H9 (cell line): ENCODE results near the gene ZNF878. TPM values are rescaled to one million over a fixed set of nuclear protein-coding genes. Genes with fewer than 3 reads are reported as not detected.
A peak's percentile ranks its signal among the peaks of the same experiment; 100 is the strongest.

Source experiments
- DNase-seq: peaks from one replicate; pipeline ENCODE4 v3.0.0-alpha.2; 2017
- H2AFZ ChIP-seq: one replicate; pipeline ENCODE4 v1.6.1; 2013; ENCODE audit warnings: mild to moderate bottlenecking, low read length, control low read depth, moderate library complexity
- H2AK5ac ChIP-seq: 2 replicates; pipeline ENCODE4 v1.6.1; 2013; ENCODE audit warnings: low read length, control low read depth, mixed read lengths; ENCODE audit not compliant: insufficient read length
- H2BK120ac ChIP-seq: one replicate; pipeline ENCODE4 v1.6.1; 2013; ENCODE audit warnings: low read depth, mild to moderate bottlenecking, low read length, control low read depth, inconsistent platforms; ENCODE audit not compliant: poor library complexity, severe bottlenecking
- H2BK12ac ChIP-seq: 2 replicates; pipeline ENCODE4 v1.6.1; 2013; ENCODE audit warnings: low read length, control low read depth, mixed read lengths, low read depth; ENCODE audit not compliant: insufficient read length
- H2BK15ac ChIP-seq: 2 replicates; pipeline ENCODE4 v1.6.1; 2013; ENCODE audit warnings: low read depth, low read length, control low read depth
- H2BK20ac ChIP-seq: one replicate; pipeline ENCODE4 v1.6.1; 2013; ENCODE audit warnings: low read depth, mild to moderate bottlenecking, low read length, control low read depth, inconsistent platforms; ENCODE audit not compliant: poor library complexity, severe bottlenecking
- H2BK5ac ChIP-seq: 2 replicates; pipeline ENCODE4 v1.6.1; 2013; ENCODE audit warnings: low read length, control low read depth, mixed read lengths; ENCODE audit not compliant: insufficient read length
- H3K14ac ChIP-seq: 2 replicates; pipeline ENCODE4 v1.6.1; 2013; ENCODE audit warnings: low read length, control low read depth; ENCODE audit not compliant: insufficient read depth
- H3K18ac ChIP-seq: 2 replicates; pipeline ENCODE4 v1.6.1; 2013; ENCODE audit warnings: low read depth, mild to moderate bottlenecking, mixed read lengths, low read length, control low read depth; ENCODE audit not compliant: insufficient read length
- H3K23ac ChIP-seq: 2 replicates; pipeline ENCODE4 v1.6.1; 2013; ENCODE audit warnings: low read length, control low read depth, mixed read lengths, low read depth; ENCODE audit not compliant: insufficient read length
- H3K23me2 ChIP-seq: 2 replicates; pipeline ENCODE4 v1.6.1; 2013; ENCODE audit warnings: low read depth, mild to moderate bottlenecking, mixed read lengths, low read length, control low read depth; ENCODE audit not compliant: insufficient read length, poor library complexity, severe bottlenecking
- H3K27ac ChIP-seq: 2 replicates; pipeline ENCODE4 v1.5.1; 2013; ENCODE audit warnings: low read length, control low read depth, mixed read lengths, low read depth; ENCODE audit not compliant: insufficient read length
- H3K27me3 ChIP-seq: 2 replicates; pipeline ENCODE4 v1.6.1; 2013; ENCODE audit warnings: low read length, control low read depth, inconsistent platforms; ENCODE audit not compliant: insufficient read depth
- H3K4ac ChIP-seq: 2 replicates; pipeline ENCODE4 v1.6.1; 2013; ENCODE audit warnings: low read depth, mild to moderate bottlenecking, control low read depth, inconsistent platforms, low read length, moderate library complexity
- H3K4me1 ChIP-seq: 2 replicates; pipeline ENCODE4 v1.6.1; 2013; ENCODE audit warnings: low read length, control low read depth, inconsistent platforms; ENCODE audit not compliant: insufficient read depth
- H3K4me2 ChIP-seq: 2 replicates; pipeline ENCODE4 v1.6.1; 2013; ENCODE audit warnings: low read length, control low read depth, mixed read lengths; ENCODE audit not compliant: insufficient read length, insufficient read depth
- H3K56ac ChIP-seq: 2 replicates; pipeline ENCODE4 v1.6.1; 2013; ENCODE audit warnings: low read depth, mild to moderate bottlenecking, mixed read lengths, low read length, control low read depth; ENCODE audit not compliant: insufficient read length
- H3K79me1 ChIP-seq: 2 replicates; pipeline ENCODE4 v1.6.1; 2013; ENCODE audit warnings: low read depth, mild to moderate bottlenecking, moderate library complexity, low read length, control low read depth, inconsistent platforms; ENCODE audit not compliant: insufficient read depth, poor library complexity, severe bottlenecking
- H3K79me2 ChIP-seq: 2 replicates; pipeline ENCODE4 v1.6.1; 2013; ENCODE audit warnings: low read length, control low read depth, inconsistent platforms; ENCODE audit not compliant: insufficient read depth
- H3K9ac ChIP-seq: 2 replicates; pipeline ENCODE4 v1.6.1; 2013; ENCODE audit warnings: low read length, control low read depth, mixed read lengths; ENCODE audit not compliant: insufficient read length; ENCODE audit errors: extremely low read depth
- H3K9me3 ChIP-seq: one replicate; pipeline ENCODE4 v1.6.1; 2013; ENCODE audit warnings: low read depth, low read length, inconsistent platforms; ENCODE audit not compliant: control insufficient read depth
- H3T11ph ChIP-seq: one replicate; pipeline ENCODE4 v1.6.1; 2013; ENCODE audit warnings: mild to moderate bottlenecking, low read length, control low read depth, inconsistent platforms
- H4K20me1 ChIP-seq: one replicate; pipeline ENCODE4 v1.6.1; 2013; ENCODE audit not compliant: control insufficient read depth, insufficient read length, insufficient read depth
- H4K5ac ChIP-seq: 2 replicates; pipeline ENCODE4 v1.6.1; 2013; ENCODE audit warnings: low read depth, mild to moderate bottlenecking, mixed read lengths, low read length, control low read depth; ENCODE audit not compliant: insufficient read length
- H4K8ac ChIP-seq: replicated peaks from 2 replicates; pipeline ENCODE4 v1.6.1; 2013; ENCODE audit warnings: low read length, control low read depth, mixed read lengths, low read depth; ENCODE audit not compliant: insufficient read length
- H4K91ac ChIP-seq: 2 replicates; pipeline ENCODE4 v1.6.1; 2013; ENCODE audit warnings: low read depth, mild to moderate bottlenecking, moderate library complexity, mixed read lengths, low read length, control low read depth; ENCODE audit not compliant: insufficient read length
- H3K27ac Mint-ChIP-seq, 3 experiments: 2 replicates in 2 of 3; 3 replicates in 1 of 3; pipeline ENCODE4 v1.8.0; 2020 to 2021; ENCODE audit warnings: mixed read lengths in 3 of 3, mild to moderate bottlenecking in 1 of 3, moderate library complexity in 1 of 3
- H3K27me3 Mint-ChIP-seq: 2 replicates; pipeline ENCODE4 v1.8.0; 2021; ENCODE audit warnings: low read depth, mild to moderate bottlenecking, moderate library complexity, mixed read lengths
- H3K36me3 Mint-ChIP-seq, 3 experiments: 2 replicates in 2 of 3; 3 replicates in 1 of 3; pipeline ENCODE4 v1.8.0; 2020 to 2021; ENCODE audit warnings: low read depth in 3 of 3, mixed read lengths in 3 of 3; ENCODE audit not compliant: insufficient read depth in 1 of 3
- H3K4me1 Mint-ChIP-seq, 2 experiments: 2 replicates each; pipeline ENCODE4 v1.8.0; 2020; ENCODE audit warnings: mixed read lengths in 2 of 2
- H3K4me3 Mint-ChIP-seq, 2 experiments: 2 replicates in 1 of 2; 3 replicates in 1 of 2; pipeline ENCODE4 v1.8.0; 2020 to 2021; ENCODE audit warnings: mild to moderate bottlenecking in 2 of 2, mixed read lengths in 2 of 2, moderate library complexity in 1 of 2
- H3K9me3 Mint-ChIP-seq, 2 experiments: 2 replicates in 1 of 2; 3 replicates in 1 of 2; pipeline ENCODE4 v1.8.0; 2020; ENCODE audit warnings: mild to moderate bottlenecking in 2 of 2, mixed read lengths in 2 of 2, moderate library complexity in 1 of 2
- WGBS: extraction: QIAGEN DNeasy Blood & Tissue Kit; methylation state at CpG from one replicate; pipeline ENCODE4 v1.1.7; 2013; ENCODE audit warnings: missing lambda C conversion rate, low lambda C conversion rate, mixed read lengths; ENCODE audit not compliant: insufficient read length; ENCODE audit errors: extremely low coverage; 5-methylcytosine and 5-hydroxymethylcytosine counted together
- long read RNA-seq: library from polyadenylated mRNA; unstranded; transcript quantifications from one replicate; pipeline ENCODE4 v2.0.0, GENCODE V29; 2020
- total RNA-seq: library from RNA; stranded (reverse); gene quantifications from 2 replicates; pipeline ENCODE4 v1.2.1, GENCODE V29; 2021
- TF ChIP-seq, protein P1 (sequence below): fragments of 200-600 bp; sonication (generic); conservative IDR thresholded peaks from 3 replicates; pipeline ENCODE4 v1.8.0; 2021; ENCODE audit warnings: antibody characterized with exemption, mild to moderate bottlenecking

The ZNF878 gene
- 5.4 and 5.6 TPM in 2 replicates for total RNA-seq
- long read RNA-seq, transcript ZNF878-201 (4 exons, 1,734 nt) = major isoform, 6 of 7 reads
- long read RNA-seq, partial matches to known transcripts = 0 of 7 reads
- long read RNA-seq, other reads (novel, unspliced or antisense) = 1 of 7 reads

DNA sequence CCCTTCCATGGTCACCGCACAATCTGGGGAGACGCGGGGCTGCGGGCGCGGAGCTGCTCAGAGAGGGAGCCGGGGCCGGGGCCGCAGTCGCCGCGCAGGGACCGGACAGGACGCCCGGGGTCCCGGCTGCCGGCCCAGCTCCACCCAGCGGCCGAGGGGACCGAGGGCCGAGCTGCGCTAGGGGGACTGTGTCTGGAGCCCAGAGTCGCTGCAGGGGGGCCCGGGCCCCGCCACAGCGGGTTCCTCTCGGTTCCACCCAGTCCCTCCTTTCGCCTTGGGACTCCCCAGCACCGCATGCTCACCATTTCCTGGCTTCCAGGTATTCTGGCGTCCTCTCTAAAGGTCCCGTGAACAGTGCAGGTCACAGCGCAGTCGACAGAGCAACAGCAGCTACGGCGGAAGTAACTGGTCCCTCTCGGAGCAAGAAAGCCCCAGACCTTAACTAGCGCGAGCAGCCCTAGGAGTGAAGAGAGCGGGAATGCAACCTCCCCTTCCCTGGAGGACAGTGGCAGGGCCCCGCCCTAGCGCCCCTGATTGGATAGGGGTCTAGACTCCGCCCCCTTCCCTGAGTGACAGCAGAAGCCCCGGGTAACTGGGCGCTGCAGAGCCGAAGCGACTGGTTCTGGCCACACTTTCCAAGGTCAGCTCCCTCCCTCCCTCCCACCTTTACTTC lies at the start of gene ZNF878:
TSS of gene ZNF878 (minus strand) at position 465 of the 673 bp plus-strand sequence. CDS start at position 305, 160 bp downstream.
- peak within 1 kb of the TSS; percentile 71 for H3K9ac ChIP-seq
- H3K4me2 ChIP-seq = peak within 1 kb of the TSS; percentile 83
- Mint-ChIP-seq H3K9me3 (peaks cover 9 to 28% of the 10 kb centered on the region in 2 experiments), H3K4me1 (peaks cover 17 to 23% of the 10 kb centered on the region in 2 experiments), H3K4me3 (peak within 1 kb of the TSS; percentile 85 to 87), H3K27me3 (peaks cover 24% of the 10 kb centered on the region), H3K27ac (peak within 1 kb of the TSS; percentile 94 to 99 (median 95); a peak in 6 of 7 replicates), H3K36me3 (peaks cover 4 to 12% (median 8%) of the 10 kb centered on the region in 3 experiments; a peak in 6 of 7 replicates)
- DNase-seq = peak; percentile 98
- peak within 1 kb of the TSS; percentile 67 for H3K18ac ChIP-seq
- H2BK12ac ChIP-seq = no peak within 1 kb of the TSS
- H4K8ac ChIP-seq = no peak within 1 kb of the TSS
- H3K14ac ChIP-seq = 0 out of 2 replicates have a peak within 1 kb of the TSS, but pooled peaks have one; percentile 59
- H3T11ph ChIP-seq = no peak within 1 kb of the TSS
- H3K23ac ChIP-seq = no peak within 1 kb of the TSS
- peak within 1 kb of the TSS; percentile 35 for H3K27ac ChIP-seq
- H2BK20ac ChIP-seq = no peak within 1 kb of the TSS
- no peak within 1 kb of the TSS for H2AK5ac ChIP-seq
- TF ChIP-seq, protein P1, sequence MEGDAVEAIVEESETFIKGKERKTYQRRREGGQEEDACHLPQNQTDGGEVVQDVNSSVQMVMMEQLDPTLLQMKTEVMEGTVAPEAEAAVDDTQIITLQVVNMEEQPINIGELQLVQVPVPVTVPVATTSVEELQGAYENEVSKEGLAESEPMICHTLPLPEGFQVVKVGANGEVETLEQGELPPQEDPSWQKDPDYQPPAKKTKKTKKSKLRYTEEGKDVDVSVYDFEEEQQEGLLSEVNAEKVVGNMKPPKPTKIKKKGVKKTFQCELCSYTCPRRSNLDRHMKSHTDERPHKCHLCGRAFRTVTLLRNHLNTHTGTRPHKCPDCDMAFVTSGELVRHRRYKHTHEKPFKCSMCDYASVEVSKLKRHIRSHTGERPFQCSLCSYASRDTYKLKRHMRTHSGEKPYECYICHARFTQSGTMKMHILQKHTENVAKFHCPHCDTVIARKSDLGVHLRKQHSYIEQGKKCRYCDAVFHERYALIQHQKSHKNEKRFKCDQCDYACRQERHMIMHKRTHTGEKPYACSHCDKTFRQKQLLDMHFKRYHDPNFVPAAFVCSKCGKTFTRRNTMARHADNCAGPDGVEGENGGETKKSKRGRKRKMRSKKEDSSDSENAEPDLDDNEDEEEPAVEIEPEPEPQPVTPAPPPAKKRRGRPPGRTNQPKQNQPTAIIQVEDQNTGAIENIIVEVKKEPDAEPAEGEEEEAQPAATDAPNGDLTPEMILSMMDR = peak; percentile 45; the same call in 2 of the 3 replicates
- no peak within 1 kb of the TSS for H4K91ac ChIP-seq
- H3K9me3 ChIP-seq = peaks cover 6% of the 10 kb centered on the region
- H2AFZ ChIP-seq = no peak within 1 kb of the TSS
- peaks cover 9% of the 10 kb centered on the region for H3K23me2 ChIP-seq
- H2BK5ac ChIP-seq = no peak within 1 kb of the TSS
- no peaks in the 10 kb centered on the region for H4K20me1 ChIP-seq
- no peak within 1 kb of the TSS for H3K4ac ChIP-seq
- H2BK15ac ChIP-seq = no peak within 1 kb of the TSS
- H3K79me2 ChIP-seq = no peaks in the 10 kb centered on the region
- WGBS = no CpG with 5 or more reads among the region's 46 CpGs
- H3K4me1 ChIP-seq = no peaks in the 10 kb centered on the region
- no peak within 1 kb of the TSS for H2BK120ac ChIP-seq
- no peak within 1 kb of the TSS for H4K5ac ChIP-seq
- H3K56ac ChIP-seq = no peak within 1 kb of the TSS
- H3K27me3 ChIP-seq = no peaks in the 10 kb centered on the region
- no peaks in the 10 kb centered on the region for H3K79me1 ChIP-seq
